Measurements from ENCODE around the gene ILK. TPM values are rescaled to one million over a fixed set of nuclear protein-coding genes. Genes with fewer than 3 reads are reported as not detected.

Gene ILK
- total RNA-seq, 1 donor from 2014 or later = 192 TPM

DNA sequence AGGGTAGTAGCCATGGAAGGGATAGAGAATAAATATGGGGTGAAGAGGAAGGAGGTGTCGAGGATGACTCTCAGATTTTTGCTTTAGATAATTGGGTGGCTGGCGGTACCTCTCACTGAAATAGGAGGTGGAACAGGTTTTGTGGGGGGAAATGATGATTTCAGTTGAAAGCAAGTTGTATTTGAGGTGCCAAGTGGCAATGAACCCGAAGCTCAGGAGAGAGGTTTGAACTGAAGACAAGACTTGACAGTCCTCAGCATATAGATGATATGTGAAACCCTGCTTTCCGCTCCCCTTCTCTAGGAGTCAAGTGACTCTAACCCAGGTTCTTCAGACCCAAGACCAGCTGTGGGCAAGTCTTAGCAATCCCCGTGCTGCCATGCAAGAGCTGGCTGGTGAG, 33.9 kb upstream of the ILK start:
- TF ChIP-seq, protein P1, sequence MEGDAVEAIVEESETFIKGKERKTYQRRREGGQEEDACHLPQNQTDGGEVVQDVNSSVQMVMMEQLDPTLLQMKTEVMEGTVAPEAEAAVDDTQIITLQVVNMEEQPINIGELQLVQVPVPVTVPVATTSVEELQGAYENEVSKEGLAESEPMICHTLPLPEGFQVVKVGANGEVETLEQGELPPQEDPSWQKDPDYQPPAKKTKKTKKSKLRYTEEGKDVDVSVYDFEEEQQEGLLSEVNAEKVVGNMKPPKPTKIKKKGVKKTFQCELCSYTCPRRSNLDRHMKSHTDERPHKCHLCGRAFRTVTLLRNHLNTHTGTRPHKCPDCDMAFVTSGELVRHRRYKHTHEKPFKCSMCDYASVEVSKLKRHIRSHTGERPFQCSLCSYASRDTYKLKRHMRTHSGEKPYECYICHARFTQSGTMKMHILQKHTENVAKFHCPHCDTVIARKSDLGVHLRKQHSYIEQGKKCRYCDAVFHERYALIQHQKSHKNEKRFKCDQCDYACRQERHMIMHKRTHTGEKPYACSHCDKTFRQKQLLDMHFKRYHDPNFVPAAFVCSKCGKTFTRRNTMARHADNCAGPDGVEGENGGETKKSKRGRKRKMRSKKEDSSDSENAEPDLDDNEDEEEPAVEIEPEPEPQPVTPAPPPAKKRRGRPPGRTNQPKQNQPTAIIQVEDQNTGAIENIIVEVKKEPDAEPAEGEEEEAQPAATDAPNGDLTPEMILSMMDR (IDR thresholded peaks at IDR 0.05; ENCODE audit: borderline replicate concordance) = no peak

DNA sequence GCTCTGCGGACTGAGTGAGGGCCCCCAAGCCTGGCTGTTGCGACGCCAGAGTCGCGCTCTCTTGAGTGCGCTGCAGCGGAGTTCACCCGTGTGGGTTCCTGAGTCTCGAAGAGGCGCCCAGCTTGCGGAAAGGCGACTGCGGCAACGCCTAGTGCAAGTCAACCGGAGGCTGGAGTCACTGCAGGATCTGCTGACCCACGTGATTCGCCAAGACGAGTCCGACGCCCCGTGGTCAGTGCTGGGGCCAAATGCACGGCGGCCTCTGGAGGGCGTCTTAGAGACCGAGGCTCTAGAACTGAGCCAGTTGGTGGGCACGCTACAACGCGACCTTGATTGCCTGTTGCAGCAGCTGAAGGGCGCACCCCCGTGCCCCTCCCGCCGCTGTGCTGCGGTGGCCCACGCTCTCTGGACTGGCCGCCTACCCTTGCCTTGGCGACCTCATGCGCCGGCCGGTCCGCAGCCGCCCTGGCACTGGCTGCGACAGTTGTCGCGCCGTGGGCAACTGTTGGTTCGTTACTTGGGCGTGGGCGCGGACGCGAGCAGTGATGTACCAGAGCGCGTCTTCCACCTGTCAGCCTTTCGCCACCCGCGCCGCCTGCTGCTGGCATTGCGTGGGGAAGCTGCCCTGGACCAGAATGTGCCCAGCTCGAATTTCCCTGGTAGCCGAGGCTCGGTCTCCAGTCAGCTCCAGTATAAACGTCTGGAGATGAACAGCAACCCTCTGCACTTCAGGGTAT, 32.7 kb upstream of the ILK start:
- Histone ChIP-seq H3K9me3 (replicated peaks) (no peaks in the 10 kb centered on the region), H3K27ac (replicated peaks) (no peak overlapping the region), H3K36me3 (no peaks in the 10 kb centered on the region), H3K27me3 (ENCODE audit: low read depth) (no peaks in the 10 kb centered on the region), H3K4me3 (peak overlapping the region; percentile 47), H3K4me1 (peaks cover 38% of the 10 kb centered on the region)
- DNase-seq = no peak
- intact Hi-C loops (cut with micrococcal nuclease) = no loop called here
- TF ChIP-seq, protein P1 (IDR thresholded peaks at IDR 0.05; ENCODE audit: borderline replicate concordance) = no peak

More for the DNA sequence above, 33.9 kb upstream of the ILK start:
- H3K4me1 ChIP-seq = peaks cover 34% of the 10 kb centered on the region
- H3K27ac ChIP-seq (replicated peaks) = no peak overlapping the region
- no peak for DNase-seq
- no peaks in the 10 kb centered on the region for H3K27me3 ChIP-seq (ENCODE audit: low read depth)
- no peak overlapping the region for H3K4me3 ChIP-seq
- intact Hi-C loops (cut with micrococcal nuclease) = no loop called here
- H3K36me3 ChIP-seq = no peaks in the 10 kb centered on the region
- no peaks in the 10 kb centered on the region for H3K9me3 ChIP-seq (replicated peaks)

DNA sequence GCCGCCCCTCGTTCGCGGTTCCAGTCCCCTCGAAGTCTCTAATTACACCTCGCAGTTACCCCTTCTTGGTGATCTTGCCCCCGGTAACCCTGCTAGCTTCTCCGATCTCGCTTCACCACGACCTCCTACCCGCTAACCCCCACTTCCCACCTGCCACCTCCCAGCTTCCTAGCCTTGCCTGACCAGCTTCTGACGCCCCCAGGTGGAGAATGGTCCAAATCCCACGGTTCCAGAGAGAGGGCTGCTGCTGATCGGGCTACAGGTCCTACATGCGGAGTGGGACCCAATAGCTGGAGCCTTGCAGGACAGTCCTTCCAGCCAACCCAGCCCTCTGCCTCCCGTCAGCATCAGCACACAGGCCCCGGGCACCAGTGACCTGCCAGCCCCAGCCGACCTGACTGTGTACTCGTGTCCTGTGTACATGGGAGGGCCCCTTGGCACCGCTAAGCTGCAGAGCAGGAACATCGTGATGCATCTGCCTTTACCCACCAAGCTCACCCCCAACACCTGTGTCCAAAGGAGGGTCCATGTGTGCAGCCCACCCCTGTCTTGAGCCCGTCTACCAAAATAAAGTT, 32.1 kb upstream of the ILK start:
- Histone ChIP-seq H3K36me3 (no peaks in the 10 kb centered on the region), H3K27ac (replicated peaks) (no peak overlapping the region), H3K4me3 (peak overlapping the region; percentile 47), H3K9me3 (replicated peaks) (no peaks in the 10 kb centered on the region), H3K4me1 (peaks cover 39% of the 10 kb centered on the region), H3K27me3 (ENCODE audit: low read depth) (no peaks in the 10 kb centered on the region)
- no peak for DNase-seq
- intact Hi-C loops (cut with micrococcal nuclease) = no loop called here
- TF ChIP-seq, protein P1 (IDR thresholded peaks at IDR 0.05; ENCODE audit: borderline replicate concordance) = no peak

DNA sequence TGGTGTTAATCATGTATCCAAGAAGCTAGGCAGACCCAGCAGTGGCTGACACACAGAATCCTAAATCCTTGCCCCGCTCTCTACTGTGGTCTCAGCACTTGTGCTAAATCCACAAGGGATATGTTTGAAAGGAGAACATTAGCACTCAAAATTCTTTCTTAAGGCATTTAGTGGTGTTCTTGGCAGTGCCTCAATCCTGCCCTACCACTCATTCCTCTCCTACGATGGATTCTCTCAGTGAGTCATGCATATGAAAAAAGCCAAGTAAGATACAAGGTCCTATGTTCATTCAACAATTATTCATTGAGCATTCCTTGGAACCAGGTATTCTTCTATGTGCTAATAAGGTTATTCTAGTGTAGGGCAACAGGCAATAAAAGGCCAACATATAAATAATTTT, 31.4 kb upstream of the ILK start:
- Histone ChIP-seq H3K36me3 (no peaks in the 10 kb centered on the region), H3K4me3 (no peak overlapping the region), H3K27me3 (ENCODE audit: low read depth) (no peaks in the 10 kb centered on the region), H3K4me1 (peaks cover 39% of the 10 kb centered on the region), H3K27ac (replicated peaks) (no peak overlapping the region), H3K9me3 (replicated peaks) (no peaks in the 10 kb centered on the region)
- no peak for DNase-seq
- intact Hi-C loops (cut with micrococcal nuclease) = no loop called here
- TF ChIP-seq, protein P1 (IDR thresholded peaks at IDR 0.05; ENCODE audit: borderline replicate concordance) = no peak

DNA sequence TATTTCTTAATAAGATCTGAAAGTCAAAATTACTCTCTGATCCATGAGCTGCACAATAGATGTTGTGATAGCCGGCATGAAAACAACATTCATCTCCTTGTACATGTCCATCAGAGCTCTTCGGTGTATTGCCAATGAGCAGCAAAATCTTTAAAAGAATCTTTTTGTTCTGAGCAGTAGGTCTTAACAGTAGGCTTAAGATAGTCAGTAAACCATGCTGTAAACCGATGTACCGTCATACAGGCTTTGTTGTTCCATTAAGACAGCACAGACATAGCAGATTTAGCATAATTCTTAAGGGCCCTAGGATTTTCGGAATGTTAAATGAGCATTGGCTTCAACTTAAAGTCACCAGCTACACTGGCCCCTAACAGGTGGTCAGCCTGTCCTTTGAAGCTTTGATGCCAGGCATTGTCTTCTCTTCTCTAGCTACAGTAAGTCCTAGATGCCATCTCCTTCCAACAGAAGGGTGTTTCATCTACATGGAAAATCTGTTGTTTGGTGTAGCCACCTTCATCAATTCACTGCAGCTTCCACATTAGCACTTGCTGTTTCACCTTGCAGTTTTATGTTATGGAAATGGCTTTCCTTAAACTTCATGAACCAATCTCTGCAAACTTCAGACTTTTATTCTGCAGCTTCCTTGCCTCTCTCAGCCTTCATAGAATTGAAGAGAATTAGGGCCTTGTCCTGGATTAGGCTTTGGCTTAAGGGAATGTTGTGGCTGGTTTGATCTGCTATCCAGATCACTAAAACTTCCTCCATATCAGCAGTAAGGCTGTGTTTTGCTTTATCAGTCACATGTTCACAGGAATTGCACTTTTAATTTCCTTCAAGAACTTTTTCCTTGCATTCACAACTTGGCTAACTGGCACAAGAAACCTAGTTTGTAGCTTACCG, 28.5 kb upstream of the ILK start:
- no peak overlapping the region for H3K4me3 ChIP-seq
- no peaks in the 10 kb centered on the region for H3K9me3 ChIP-seq (replicated peaks)
- no peak for DNase-seq
- TF ChIP-seq, protein P1 (IDR thresholded peaks at IDR 0.05; ENCODE audit: borderline replicate concordance) = no peak
- intact Hi-C loops (cut with micrococcal nuclease) = no loop called here
- no peaks in the 10 kb centered on the region for H3K27me3 ChIP-seq (ENCODE audit: low read depth)
- peaks cover 38% of the 10 kb centered on the region for H3K4me1 ChIP-seq
- H3K27ac ChIP-seq (replicated peaks) = peak overlapping the region; percentile 60
- H3K36me3 ChIP-seq = no peaks in the 10 kb centered on the region
